HG02763 (cell line): ENCODE data around the gene PROX2.

ENCODE experiments used
- ATAC-seq: cut with Tn5 transposase; IDR thresholded peaks from one replicate; pipeline ENCODE4 v1.9.1; 2021; ENCODE audit warnings: mild to moderate bottlenecking, moderate library complexity; ENCODE audit not compliant: unreplicated experiment

Gene PROX2

GRCh38 chr14:74852922-74853530 lies 22.9 kb downstream of the PROX2 start:
- no peak for ATAC-seq

GRCh38 chr14:74848768-74849167 lies 27.2 kb downstream of the PROX2 start:
- ATAC-seq: no peak

- ATAC-seq: no peak
Measured at GRCh38 chr14:74846968-74847665, 28.8 kb downstream of the PROX2 start.

GRCh38 chr14:74846168-74846567 lies 29.8 kb downstream of the PROX2 start:
- no peak for ATAC-seq

GRCh38 chr14:74843653-74844052 lies 32.3 kb downstream of the PROX2 start:
- ATAC-seq: no peak

GRCh38 chr14:74841230-74842207 lies 34.4 kb downstream of the PROX2 start:
- ATAC-seq: peak; percentile 73

GRCh38 chr14:74840603-74841030 lies 35.3 kb downstream of the PROX2 start:
- ATAC-seq: peak; percentile 42

GRCh38 chr14:74838166-74838565 lies 37.8 kb downstream of the PROX2 start:
- ATAC-seq: no peak

GRCh38 chr14:74836251-74836960 lies 39.5 kb downstream of the PROX2 start:
- no peak for ATAC-seq

- no peak for ATAC-seq
Measured at GRCh38 chr14:74835645-74836250, 40.2 kb downstream of the PROX2 start.

- ATAC-seq: no peak
Measured at GRCh38 chr14:74834692-74835392, 41.1 kb downstream of the PROX2 start.

GRCh38 chr14:74832849-74833248 lies 43.1 kb downstream of the PROX2 start:
- ATAC-seq: no peak

GRCh38 chr14:74829251-74829650 lies 46.7 kb downstream of the PROX2 start:
- no peak for ATAC-seq

- no peak for ATAC-seq
Measured at GRCh38 chr14:74826574-74826973, 49.4 kb downstream of the PROX2 start.
